Pancreas (tissue), 10 donors: ENCODE measurements around the gene TELO2. TPM values are rescaled to one million over a fixed set of nuclear protein-coding genes. Genes with fewer than 3 reads are reported as not detected.
A peak's percentile ranks its signal among the peaks of the same experiment; 100 is the strongest.

Experiments used
- ATAC-seq, 4 donors: fragments of 200-7000 bp; cut with Tn5 transposase; one replicate each; pipeline versions ENCODE4 v1.8.0 to v1.9.1; 2020; ENCODE audit warnings: mild to moderate bottlenecking in 4 of 4, moderate library complexity in 4 of 4
- DNase-seq, 6 donors: peaks; one replicate each; pipeline ENCODE4 v3.0.0-alpha.2; 2020
- FAIRE-seq: peaks from 2 replicates; lab custom pipeline; 2012; peaks lifted over from hg19 to GRCh38; lab: Jason Lieb, UNC
- H3K27ac ChIP-seq, 4 donors: fragments of 200-600 bp; sonication (generic); 1 replicate in 3 of 4; 2 replicates in 1 of 4; pipeline versions ENCODE4 v1.5.0 to v1.8.0; 2020
- H3K27me3 ChIP-seq, 4 donors: fragments of 200-600 bp; one replicate each; pipeline ENCODE4 v1.8.0; 2021
- H3K36me3 ChIP-seq, 3 donors: fragments of 200-600 bp; sonication (generic) in 1 of 3; one replicate each; pipeline versions ENCODE4 v1.5.0 to v1.8.0; 2020 to 2021
- H3K4me1 ChIP-seq, 3 donors: fragments of 200-600 bp; one replicate each; pipeline ENCODE4 v1.8.0; 2021
- H3K4me3 ChIP-seq, 4 donors: fragments of 200-600 bp; sonication (generic) in 2 of 4; one replicate each; pipeline versions ENCODE4 v1.5.0 to v1.8.0; 2020 to 2021
- H3K9me3 ChIP-seq, 4 donors: fragments of 200-600 bp; one replicate each; pipeline ENCODE4 v1.8.0; 2021
- CTCF ChIP-seq, 4 donors: fragments of 200-600 bp; sonication (generic) in 3 of 4; IDR thresholded peaks; one replicate each; pipeline versions ENCODE4 v1.5.0 to v1.8.0; 2021; ENCODE audit warnings: antibody characterized with exemption in 4 of 4
- WGBS, 2 donors: extraction: QIAGEN DNeasy Blood & Tissue Kit; methylation state at CpG; one replicate each; pipeline ENCODE4 v1.1.7; 2013; 5-methylcytosine and 5-hydroxymethylcytosine counted together
- intact Hi-C, 3 donors: fragments of 100-400 bp; cut with DNase I; formaldehyde crosslinking; loops; one replicate each; pipeline versions ENCODE4 v1.11.1 to v1.14.2; 2022
- polyA plus RNA-seq, 2 donors: library from polyadenylated mRNA; stranded (reverse); fragments of 200-250 nt; gene quantifications; one replicate each; pipeline ENCODE4 v1.2.3, GENCODE V29; 2013
- total RNA-seq, 6 donors: library from RNA; stranded (reverse); fragmentation: NEBNext Ultra II Directional in 4 of 6; extraction: Animal tissue kit (Norgen Biotek cat#: 25700) in 4 of 6; gene quantifications; one replicate each; pipeline versions ENCODE4 v1.2.1 to v1.2.4, GENCODE V29; 2021 to 2023
- donor health status: healthy with polysubstance abuse.
- donor health status: DM: no; HTN: no; CAD: no; lungs with moderate emphysema.
- donor health status: DM: no; HTN: no; CAD: no.
- donor health status: control.
- donor health status: control.
- donor health status: Bipolar disorder and iron deficiency.
- donor health status: DM: yes; HTN: yes; CAD: no.
- donor health status: DM: no; HTN: no; CAD: no.
- donor health status: DM: no; HTN: no; CAD: no.
- donor health status: DM: yes; HTN: yes; CAD: no.

Gene TELO2
- total and polyA plus RNA-seq, 8 donors, result 11.7 to 98.7 (median 19.6) TPM

- FAIRE-seq, result no peak
- TF ChIP-seq CTCF (IDR thresholded peaks at IDR 0.05), result no peak
- H3K27ac ChIP-seq, result no peak overlapping the region
- no peaks in the 10 kb centered on the region for H3K27me3 ChIP-seq
- peak in 1 of 6 donors; percentile 53 for DNase-seq
- intact Hi-C loops, result no loop called here
- WGBS, 2 donors, result 96 to 97% methylated on average over 41 to 42 of the region's 42 CpGs
- peaks cover 2 to 33% (median 15%) of the 10 kb centered on the region in 3 donors for H3K36me3 ChIP-seq
- no peaks in the 10 kb centered on the region for H3K9me3 ChIP-seq
- H3K4me3 ChIP-seq, result no peak overlapping the region
- no peak for ATAC-seq
- no peaks in the 10 kb centered on the region for H3K4me1 ChIP-seq
These were observed 9.2 kb downstream of the TELO2 start for GRCh38 chr16:1502092-1503004.

- Histone ChIP-seq H3K27ac (no peak overlapping the region), H3K36me3 (peaks cover 2 to 33% (median 15%) of the 10 kb centered on the region in 3 donors), H3K4me3 (no peak overlapping the region), H3K4me1 (no peaks in the 10 kb centered on the region), H3K9me3 (no peaks in the 10 kb centered on the region), H3K27me3 (no peaks in the 10 kb centered on the region)
- intact Hi-C loops, result no loop called here
- TF ChIP-seq CTCF (IDR thresholded peaks at IDR 0.05), result no peak
- 95 to 97% methylated on average over 37 of the region's 37 CpGs for WGBS, 2 donors
- no peak for DNase-seq
- no peak for FAIRE-seq
- ATAC-seq, result no peak
These were observed 10.2 kb downstream of the TELO2 start for GRCh38 chr16:1503110-1503955.

GRCh38 chr16:1505073-1505844 is 12.1 kb downstream of the TELO2 start:
- ATAC-seq (no peak), FAIRE-seq (no peak), DNase-seq (peak in 1 of 6 donors; percentile 49)
- intact Hi-C loops, result no loop called here
- Histone ChIP-seq H3K27ac (no peak overlapping the region), H3K36me3 (peaks cover 2 to 26% (median 15%) of the 10 kb centered on the region in 3 donors), H3K27me3 (no peaks in the 10 kb centered on the region), H3K4me3 (no peak overlapping the region), H3K4me1 (no peaks in the 10 kb centered on the region), H3K9me3 (no peaks in the 10 kb centered on the region)
- WGBS, 2 donors, result 93 to 97% methylated on average over 37 of the region's 37 CpGs
- no peak for TF ChIP-seq CTCF (IDR thresholded peaks at IDR 0.05)

- H3K9me3 ChIP-seq, result no peaks in the 10 kb centered on the region
- WGBS, 2 donors, result 94 to 96% methylated on average over 22 of the region's 22 CpGs
- intact Hi-C loops, result no loop called here
- H3K27me3 ChIP-seq, result no peaks in the 10 kb centered on the region
- ATAC-seq (no peak), FAIRE-seq (no peak), DNase-seq (no peak)
- H3K27ac ChIP-seq, result no peak overlapping the region
- H3K4me3 ChIP-seq, result no peak overlapping the region
- no peaks in the 10 kb centered on the region for H3K4me1 ChIP-seq
- no peak for TF ChIP-seq CTCF (IDR thresholded peaks at IDR 0.05)
- peaks cover 2 to 27% (median 15%) of the 10 kb centered on the region in 3 donors for H3K36me3 ChIP-seq
These were observed 12.8 kb downstream of the TELO2 start for GRCh38 chr16:1505912-1506311.
